Measurements from ENCODE around the gene DHRS9.

Gene DHRS9

GRCh38 chr2:169065864-169066517, 3.4 kb upstream of the DHRS9 start:
- no peak for DNase-seq

- no peak for DNase-seq
Observed at GRCh38 chr2:169066897-169067296, 2.5 kb upstream of the DHRS9 start.

GRCh38 chr2:169069833-169070232, 470 bp downstream of the DHRS9 start:
- DNase-seq: no peak

GRCh38 chr2:169071455-169071854, 2.1 kb downstream of the DHRS9 start:
- no peak for DNase-seq

- no peak for DNase-seq
Observed at GRCh38 chr2:169072163-169072925, 3.0 kb downstream of the DHRS9 start.

GRCh38 chr2:169073211-169073962, 4.0 kb downstream of the DHRS9 start:
- no peak for DNase-seq

- DNase-seq: no peak
Observed at GRCh38 chr2:169073963-169074751, 4.8 kb downstream of the DHRS9 start.

GRCh38 chr2:169077674-169078240, 8.4 kb downstream of the DHRS9 start:
- DNase-seq: no peak

GRCh38 chr2:169080250-169081069, 11.1 kb downstream of the DHRS9 start:
- peak; percentile 19 for DNase-seq

- no peak for DNase-seq
Observed at GRCh38 chr2:169081551-169081950, 12.2 kb downstream of the DHRS9 start.

GRCh38 chr2:169082995-169083394, 13.6 kb downstream of the DHRS9 start:
- DNase-seq: peak; percentile 26

- no peak for DNase-seq
Observed at GRCh38 chr2:169086893-169087467, 17.6 kb downstream of the DHRS9 start.

- no peak for DNase-seq
Observed at GRCh38 chr2:169087757-169088379, 18.5 kb downstream of the DHRS9 start.

GRCh38 chr2:169089182-169089581, 19.8 kb downstream of the DHRS9 start:
- no peak for DNase-seq

GRCh38 chr2:169090133-169090820, 20.9 kb downstream of the DHRS9 start:
- DNase-seq: no peak

- no peak for DNase-seq
Observed at GRCh38 chr2:169091256-169091655, 21.9 kb downstream of the DHRS9 start.

- no peak for DNase-seq
Observed at GRCh38 chr2:169091761-169092519, 22.6 kb downstream of the DHRS9 start.

GRCh38 chr2:169093535-169093934, 24.2 kb downstream of the DHRS9 start:
- no peak for DNase-seq

- DNase-seq: no peak
Observed at GRCh38 chr2:169094676-169095075, 25.3 kb downstream of the DHRS9 start.

All from midbrain (tissue), 1 donor.